Measurements from ENCODE around the gene LIMS1.
"Not testable (repeated sequence)": the region's sequence is repeated elsewhere in the genome, so short reads cannot be mapped to it uniquely, and the experiment has no call there.

LIMS1 gene

DNA sequence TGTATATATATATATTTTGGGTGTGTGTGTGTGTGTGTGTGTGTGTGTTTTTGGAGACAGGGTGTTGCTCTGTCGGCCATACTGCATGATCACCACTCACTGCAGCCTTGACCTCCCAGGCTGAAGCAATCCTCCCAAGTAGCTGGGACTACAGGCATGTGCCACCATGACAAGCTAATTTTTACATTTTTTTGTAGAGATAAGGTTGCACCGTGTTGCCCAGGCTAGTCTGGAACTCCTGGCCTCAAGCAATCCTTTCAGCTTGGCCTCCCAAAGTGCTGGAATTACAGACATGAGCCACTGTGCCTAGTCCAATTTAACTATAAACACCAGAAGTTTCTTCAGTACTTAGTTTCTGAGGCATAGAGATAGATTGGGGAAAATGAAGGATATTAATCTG is 18.3 kb downstream of the LIMS1 start:
- DNase-seq (ENCODE audit: low read depth) = no peak

DNA sequence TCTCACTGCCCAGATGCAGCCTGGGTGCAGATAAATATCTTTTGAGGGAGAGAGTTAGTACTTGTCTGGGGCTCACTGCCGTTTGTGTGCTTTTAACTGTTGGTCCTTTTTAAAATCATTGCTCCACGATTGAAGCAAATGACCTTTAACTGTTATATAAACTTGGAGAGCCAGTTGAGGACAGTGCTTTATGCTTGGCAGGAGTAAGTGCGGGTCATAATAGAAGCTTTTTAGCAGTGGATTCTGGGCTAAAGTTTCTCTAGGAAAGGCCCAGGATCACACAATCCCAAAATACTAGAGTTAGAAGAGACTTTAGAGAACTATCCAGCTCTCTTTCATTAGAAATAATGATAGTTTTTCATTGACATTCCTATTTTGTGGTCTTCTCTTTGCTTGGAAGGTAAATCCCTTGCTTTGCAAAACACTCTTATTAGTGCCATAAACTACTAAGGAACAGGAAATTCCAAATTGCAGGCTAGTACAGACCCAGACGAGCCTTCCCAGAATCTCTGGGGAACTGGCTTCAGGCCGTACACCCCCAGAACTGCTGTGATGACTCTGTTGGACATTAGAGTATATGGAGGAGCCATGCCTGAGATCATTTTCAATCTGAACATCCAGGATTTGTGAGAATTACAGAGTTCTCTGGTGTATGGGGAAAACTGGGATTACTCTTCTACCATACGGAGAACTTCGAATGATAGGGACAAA is 19.1 kb downstream of the LIMS1 start:
- no peak for DNase-seq (ENCODE audit: low read depth)

DNA sequence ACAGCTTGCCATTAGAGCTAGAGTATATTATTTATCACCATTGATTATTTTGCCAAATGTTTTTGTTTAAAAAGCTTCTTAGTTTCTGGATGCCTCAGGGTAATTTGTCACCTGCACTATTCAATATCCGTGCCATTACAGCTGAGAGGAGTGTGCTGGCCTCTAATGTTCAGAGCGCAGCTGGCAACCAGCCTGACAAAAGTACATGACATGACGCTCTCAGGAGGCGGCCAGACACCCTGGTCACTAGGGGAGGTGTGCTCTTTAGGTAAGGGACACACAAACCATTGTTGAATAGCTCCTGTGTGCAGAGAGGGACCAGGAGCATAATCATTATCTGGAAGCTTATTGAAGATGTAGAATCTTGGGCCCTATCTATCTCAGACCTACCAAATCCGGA is 20.3 kb downstream of the LIMS1 start:
- no peak for DNase-seq (ENCODE audit: low read depth)

DNA sequence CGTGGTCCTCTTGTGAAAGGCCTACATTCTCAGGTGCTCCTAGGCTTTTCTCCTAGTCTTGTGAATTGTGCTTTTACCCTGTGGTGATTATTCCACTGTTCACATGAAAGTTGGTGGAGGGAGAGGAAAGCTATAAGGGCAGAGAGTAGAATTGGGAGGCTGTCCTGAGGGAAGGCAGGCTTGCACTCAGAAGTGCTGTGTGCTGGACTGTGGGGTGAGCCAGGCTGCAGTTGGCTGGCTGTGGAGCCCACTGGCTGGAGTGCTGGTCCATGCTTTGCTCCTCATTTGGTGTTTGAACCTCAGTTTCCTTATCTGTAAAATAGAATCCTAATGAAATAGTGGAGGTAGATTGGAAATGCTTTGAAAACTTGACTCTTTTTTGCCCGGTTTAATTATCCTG is 21.3 kb downstream of the LIMS1 start:
- no peak for DNase-seq (ENCODE audit: low read depth)

DNA sequence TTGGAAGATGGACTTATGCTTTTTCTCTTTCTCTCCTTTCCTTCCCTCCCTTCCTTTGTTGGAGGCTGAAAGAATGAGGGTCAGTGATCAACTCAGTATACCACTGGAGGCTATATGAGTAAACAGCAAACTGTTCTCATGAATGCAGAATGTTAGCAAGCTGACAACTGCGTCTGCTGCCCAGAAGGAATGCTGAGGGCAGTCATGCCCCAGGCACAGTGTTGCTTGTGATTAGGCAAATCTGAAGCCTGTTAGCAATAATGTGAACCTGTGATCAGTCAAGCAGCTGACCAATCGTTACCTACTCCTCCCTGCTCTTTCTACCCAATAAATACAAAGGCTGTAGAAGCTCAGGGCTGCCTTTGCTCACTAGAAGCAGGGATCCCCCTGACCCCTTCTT is 22.3 kb downstream of the LIMS1 start:
- DNase-seq (ENCODE audit: low read depth) = not testable (repeated sequence)

DNA sequence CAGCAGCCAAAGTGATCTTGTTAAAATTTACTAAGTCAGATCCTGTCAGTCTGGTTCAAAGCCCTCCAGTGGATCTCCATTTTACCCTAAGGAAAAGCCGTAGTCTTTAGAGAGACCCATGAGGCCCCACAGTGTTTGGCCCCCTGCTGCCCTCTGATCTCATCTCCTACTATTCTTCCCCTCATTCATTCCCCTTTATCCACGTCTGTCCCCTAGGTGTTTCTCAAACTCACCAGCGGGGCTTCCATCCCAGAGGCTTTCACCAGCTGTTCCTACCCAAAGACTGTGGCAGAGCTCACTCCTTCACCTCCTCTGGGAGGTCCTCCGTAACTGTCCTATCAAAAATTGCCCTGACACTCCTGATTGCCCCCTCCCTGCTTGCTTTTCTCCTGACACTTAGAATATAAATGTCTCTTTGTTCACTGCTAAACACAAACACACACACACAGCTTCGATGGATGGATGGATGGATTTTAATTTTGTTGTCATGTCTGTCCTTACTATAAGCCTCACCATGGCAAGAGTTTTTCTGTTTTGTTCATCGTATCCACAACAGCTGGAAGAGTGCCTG is 26.1 kb downstream of the LIMS1 start:
- DNase-seq (ENCODE audit: low read depth) = no peak

GRCh38 chr2:108560895-108561530 is 26.7 kb downstream of the LIMS1 start:
- no peak for DNase-seq (ENCODE audit: low read depth)

- no peak for DNase-seq (ENCODE audit: low read depth)
Observed at GRCh38 chr2:108562274-108562673, 28.0 kb downstream of the LIMS1 start.

GRCh38 chr2:108564510-108564909 is 30.2 kb downstream of the LIMS1 start:
- DNase-seq (ENCODE audit: low read depth) = no peak

- no peak for DNase-seq (ENCODE audit: low read depth)
Observed at GRCh38 chr2:108565778-108566375, 31.6 kb downstream of the LIMS1 start.

DNA sequence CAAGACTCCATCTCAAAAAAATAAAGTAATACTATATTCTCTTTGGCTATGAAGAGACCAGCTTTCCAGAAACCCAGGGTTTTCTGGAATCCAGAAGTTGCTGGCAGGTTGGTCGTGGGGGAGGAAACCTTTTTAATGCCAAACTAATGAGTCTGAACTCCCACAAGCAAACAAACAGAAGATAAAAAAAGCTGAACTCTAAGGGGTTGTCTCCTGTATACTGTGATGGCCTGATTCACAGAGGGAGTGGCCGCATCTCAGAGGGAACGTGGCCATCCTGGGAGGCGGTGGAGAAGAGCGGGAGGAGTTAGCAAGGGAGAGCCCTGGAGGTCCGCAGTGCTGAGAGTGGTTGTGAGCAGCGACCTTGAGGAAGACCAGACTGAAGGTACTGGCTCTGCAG is 36.1 kb downstream of the LIMS1 start:
- DNase-seq (ENCODE audit: low read depth) = no peak

DNA sequence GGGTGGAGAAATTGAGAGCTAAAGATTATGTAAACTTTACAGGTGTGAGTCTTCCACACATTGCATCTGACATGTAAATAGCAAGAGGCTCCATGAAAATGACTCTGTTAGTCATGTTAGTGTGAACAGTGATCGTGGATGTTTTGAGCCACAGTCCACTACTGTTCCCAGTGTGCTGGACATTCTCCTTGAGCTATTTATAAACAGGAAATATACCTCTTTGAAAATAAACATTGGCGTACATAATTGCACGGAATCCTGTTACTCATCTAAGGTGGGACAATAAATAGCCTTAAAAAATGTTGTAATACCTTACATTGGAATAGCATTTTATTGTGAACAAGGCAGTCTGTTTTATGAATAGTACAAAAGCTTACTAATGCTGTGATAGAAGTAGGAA is 37.0 kb downstream of the LIMS1 start:
- no peak for DNase-seq (ENCODE audit: low read depth)

DNA sequence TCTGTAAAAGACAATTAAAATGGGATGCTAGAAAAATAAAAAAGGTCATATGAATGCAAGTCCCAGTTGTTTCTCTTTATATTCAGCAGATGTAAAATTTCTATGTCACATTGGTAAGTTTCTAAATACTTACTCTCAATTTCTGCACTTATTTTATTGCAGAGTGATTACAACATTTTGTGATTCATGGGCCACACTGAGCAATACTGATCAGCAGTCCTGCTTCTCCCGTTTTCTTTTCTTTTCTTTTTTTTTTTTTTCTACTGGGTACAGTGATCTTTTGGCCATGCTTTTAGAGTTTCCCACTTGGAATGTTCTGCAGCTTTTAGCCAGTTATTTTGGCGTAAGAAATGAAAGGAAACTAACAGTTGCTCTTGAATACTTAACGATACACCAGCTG is 38.8 kb downstream of the LIMS1 start:
- no peak for DNase-seq (ENCODE audit: low read depth)

GRCh38 chr2:108574332-108574731 is 40.1 kb downstream of the LIMS1 start:
- no peak for DNase-seq (ENCODE audit: low read depth)

DNA sequence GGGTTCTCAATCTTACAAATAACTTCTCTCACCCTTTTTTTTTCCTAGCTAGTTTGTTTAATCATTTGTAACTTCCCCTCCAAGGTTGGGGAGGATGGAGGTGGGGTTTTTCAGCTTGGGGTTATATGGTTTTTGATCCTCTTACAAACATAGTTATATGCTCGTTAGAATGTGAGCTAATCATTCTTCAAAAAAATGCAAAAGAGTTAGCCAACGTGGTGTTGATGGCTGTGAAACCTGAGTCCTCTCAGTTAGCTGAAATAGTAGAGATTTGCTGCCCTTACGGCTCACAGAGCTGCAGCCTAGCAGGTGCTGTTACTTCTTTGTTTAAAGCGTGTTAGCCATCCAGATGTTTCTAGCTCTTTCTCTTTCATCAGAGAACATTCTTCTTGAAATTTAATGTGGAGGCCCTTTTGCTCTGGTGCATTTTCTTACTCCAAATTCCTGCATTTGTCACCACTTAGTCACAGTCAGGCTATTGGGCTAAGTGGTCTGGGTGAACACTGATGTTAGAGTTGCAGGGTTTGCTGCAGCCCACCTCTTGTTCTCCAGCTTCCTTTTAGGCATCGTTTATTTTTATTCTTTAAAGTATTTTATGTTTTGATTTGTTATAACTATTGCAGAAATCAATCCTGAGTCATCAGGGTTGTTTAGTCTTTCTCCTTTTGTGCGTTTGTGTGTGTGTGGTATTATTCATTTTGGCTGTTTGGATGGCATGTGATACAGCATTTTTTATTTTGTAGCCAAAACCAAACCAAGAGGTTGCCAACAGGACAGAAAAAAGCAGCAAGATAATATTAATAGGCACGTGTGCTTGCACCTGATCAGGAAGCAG is 41.1 kb downstream of the LIMS1 start:
- peak; percentile 63 for DNase-seq (ENCODE audit: low read depth)

DNA sequence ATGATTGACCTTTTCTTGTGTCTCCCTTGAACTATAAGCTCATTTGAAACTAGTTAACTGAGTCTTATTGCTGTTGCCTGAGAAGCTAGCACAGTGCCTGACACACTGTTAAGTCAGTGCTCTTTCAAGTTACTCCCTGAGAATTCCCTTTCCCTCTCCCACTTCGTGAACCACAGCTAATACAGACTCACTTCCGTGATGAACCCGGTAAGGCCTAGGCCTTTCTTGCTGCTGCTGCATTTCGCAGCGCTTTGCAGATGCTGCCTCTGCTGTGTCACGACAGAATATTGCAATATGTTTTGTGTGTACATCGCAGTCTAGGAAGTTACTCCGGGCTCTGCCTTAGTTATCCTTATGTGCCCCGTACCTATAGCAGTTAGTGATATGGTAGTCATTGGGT is 42.8 kb downstream of the LIMS1 start:
- no peak for DNase-seq (ENCODE audit: low read depth)

- no peak for DNase-seq (ENCODE audit: low read depth)
Observed at GRCh38 chr2:108579623-108580022, 45.4 kb downstream of the LIMS1 start.

DNA sequence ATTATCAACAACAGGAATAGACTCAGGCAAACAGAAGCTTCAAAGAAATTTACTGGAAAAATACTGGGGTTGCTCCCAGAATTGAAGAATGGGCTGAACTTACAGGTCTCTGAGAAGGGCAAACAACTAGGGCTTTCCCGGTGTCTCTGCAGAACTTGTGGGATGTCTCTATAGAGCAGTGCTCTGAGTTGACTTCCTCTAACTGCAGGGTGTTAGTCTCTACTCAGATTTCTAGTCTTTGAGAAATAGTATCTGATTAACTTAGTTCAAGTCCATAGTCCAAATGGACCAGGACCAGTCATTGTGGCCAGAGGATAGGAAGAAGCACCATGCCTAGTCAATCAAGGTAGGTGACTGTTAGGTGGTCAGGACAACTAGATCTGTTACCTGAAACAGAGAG is 45.8 kb downstream of the LIMS1 start:
- DNase-seq (ENCODE audit: low read depth) = no peak

GRCh38 chr2:108583903-108584520 is 49.7 kb downstream of the LIMS1 start:
- DNase-seq (ENCODE audit: low read depth) = no peak

- no peak for DNase-seq (ENCODE audit: low read depth)
Observed at GRCh38 chr2:108585436-108585835, 51.2 kb downstream of the LIMS1 start.

DNA sequence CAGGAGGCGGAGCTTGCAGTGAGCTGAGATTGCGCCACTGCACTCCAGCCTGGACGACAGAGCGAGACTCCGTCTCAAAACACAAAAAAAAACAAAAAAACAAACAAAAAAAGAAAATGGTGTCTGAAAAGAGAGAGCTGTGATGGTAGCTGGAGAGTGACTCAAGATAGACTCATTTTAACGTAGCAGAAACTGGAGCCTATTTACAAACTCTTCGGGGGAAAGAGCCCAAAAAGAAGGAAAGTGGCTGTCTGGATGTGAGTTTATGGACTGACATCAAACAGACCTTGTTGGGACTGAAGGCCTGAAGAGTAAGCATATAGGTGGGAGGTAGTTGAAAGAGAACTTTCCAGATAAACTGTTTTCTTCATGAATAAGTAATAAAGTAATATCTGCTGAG is 51.8 kb downstream of the LIMS1 start:
- no peak for DNase-seq (ENCODE audit: low read depth)

DNA sequence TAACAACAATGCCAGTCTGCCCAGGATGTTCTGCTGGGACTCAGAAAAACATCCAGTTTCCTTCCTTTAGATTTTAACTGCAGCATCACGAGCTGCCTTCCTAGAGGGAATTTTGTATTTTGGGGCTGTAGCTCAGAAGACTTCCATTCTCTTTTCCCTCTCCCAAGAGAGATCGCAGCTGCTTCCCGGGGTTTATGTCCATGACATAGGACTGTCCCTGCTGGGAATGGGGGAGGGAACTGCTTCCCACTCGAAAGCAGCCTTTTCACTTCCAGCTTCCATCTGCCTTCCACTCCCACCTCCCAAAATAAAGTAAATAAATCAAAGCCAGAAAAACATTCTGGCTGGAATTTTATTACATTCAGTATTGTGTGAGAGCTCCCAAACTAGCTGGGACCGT is 52.4 kb downstream of the LIMS1 start:
- DNase-seq (ENCODE audit: low read depth) = no peak

All from HS-5 (cell line).